HepG2 (cell line): Measurements from ENCODE around the gene DOCK4. TPM values are rescaled to one million over a fixed set of nuclear protein-coding genes. Genes with fewer than 3 reads are reported as not detected.

Source experiments
- ATAC-seq: fragments of 200-7000 bp; cut with Tn5 transposase; 3 replicates; pipeline ENCODE4 v1.9.1; 2020; ENCODE audit warnings: mild to moderate bottlenecking, moderate library complexity
- BruUV-seq: library from RNA; stranded (reverse); fragments of 400-500 nt; replicated peaks from 2 replicates; lab custom pipeline; 2021; lab: Mats Ljungman, UMichigan
- CTCF ChIA-PET: fragments of 300-600 bp; formaldehyde crosslinking; extraction: SDS; loops from one replicate; lab custom pipeline; 2021; ENCODE audit warnings: low total read pairs, inconsistent platforms, low intra/inter-chr PET ratio; lab: Yijun Ruan, JAX
- POLR2A ChIA-PET: fragments of 350-600 bp; sonication (Branson Sonifier 250); formaldehyde crosslinking; loops from one replicate; lab custom pipeline; 2020; ENCODE audit warnings: antibody characterized with exemption, inconsistent platforms; lab: Yijun Ruan, JAX
- DNase-seq: peaks from one replicate; pipeline ENCODE4 v3.0.0-alpha.2; 2015; ENCODE audit warnings: low spot score
- FAIRE-seq: peaks from 3 replicates; lab custom pipeline; 2011; peaks lifted over from hg19 to GRCh38; lab: Jason Lieb, UNC
- H2AFZ ChIP-seq: one replicate; pipeline ENCODE4 v1.6.1; 2011; ENCODE audit warnings: low read length, inconsistent platforms
- H3K27ac ChIP-seq: fragments of 300-600 bp; 3 replicates; pipeline ENCODE4 v1.8.0; 2011; ENCODE audit warnings: mixed run types, mild to moderate bottlenecking, mixed read lengths, low read length, inconsistent platforms; ENCODE audit not compliant: insufficient read depth; ENCODE audit errors: extremely low read length
- H3K27me3 ChIP-seq, 2 experiments: fragments of 200-600 bp in 1 of 2; 2 replicates in 1 of 2; 3 replicates in 1 of 2; pipeline versions ENCODE4 v1.6.0 to v1.8.0; 2011; ENCODE audit warnings: low read length in 2 of 2, mild to moderate bottlenecking in 2 of 2, moderate library complexity in 2 of 2, inconsistent platforms in 1 of 2; ENCODE audit not compliant: insufficient read depth in 2 of 2, control insufficient read depth in 1 of 2
- H3K36me3 ChIP-seq, 2 experiments: fragments of 200-600 bp in 1 of 2; replicated peaks in 1 of 2; 2 replicates in 1 of 2; 3 replicates in 1 of 2; pipeline versions ENCODE4 v1.5.1 to v1.8.0; 2011; ENCODE audit warnings: low read length in 2 of 2, inconsistent platforms in 1 of 2; ENCODE audit not compliant: insufficient read depth in 2 of 2, control insufficient read depth in 1 of 2
- H3K4me1 ChIP-seq: 2 replicates; pipeline ENCODE4 v1.5.1; 2012; ENCODE audit warnings: low read length, inconsistent platforms; ENCODE audit not compliant: insufficient read depth
- H3K4me2 ChIP-seq: 2 replicates; pipeline ENCODE4 v1.6.0; 2011; ENCODE audit warnings: low read depth, low read length, inconsistent platforms
- H3K4me3 ChIP-seq, 3 experiments: fragments of 200-600 bp in 1 of 3; sonication (generic), shearing (Covaris generic) in 1 of 3; replicated peaks in 1 of 3; 2 replicates each; pipeline ENCODE4 v1.5.1; 2011 to 2016; ENCODE audit warnings: low read length in 3 of 3, inconsistent platforms in 2 of 3, low read depth in 2 of 3, mild to moderate bottlenecking in 2 of 3, control low read depth in 1 of 3, mixed read lengths in 1 of 3; ENCODE audit not compliant: insufficient read depth in 1 of 3
- H3K79me2 ChIP-seq: one replicate; pipeline ENCODE4 v1.6.1; 2011; ENCODE audit warnings: low read length, inconsistent platforms; ENCODE audit not compliant: insufficient read depth
- H3K9ac ChIP-seq: 2 replicates; pipeline ENCODE4 v1.6.0; 2011; ENCODE audit warnings: mild to moderate bottlenecking, low read depth, low read length, inconsistent platforms; ENCODE audit not compliant: insufficient read depth
- H3K9me3 ChIP-seq: 2 replicates; pipeline ENCODE4 v1.5.1; 2012; ENCODE audit warnings: mild to moderate bottlenecking, low read length
- H4K20me1 ChIP-seq: 2 replicates; pipeline ENCODE4 v1.6.0; 2011; ENCODE audit warnings: inconsistent platforms, mild to moderate bottlenecking, low read length, moderate library complexity; ENCODE audit not compliant: insufficient read depth
- HOXD1 ChIP-seq: sonication (generic); formaldehyde crosslinking; IDR thresholded peaks from 2 replicates; pipeline ENCODE4 v1.5.0; 2020; ENCODE audit warnings: missing genetic modification reagents
- KLF16 ChIP-seq, 2 experiments: sonication (generic) in 1 of 2; formaldehyde crosslinking in 1 of 2; IDR thresholded peaks; 2 replicates each; pipeline versions ENCODE4 v1.6.1 to v1.8.0; 2016 to 2023; ENCODE audit warnings: missing genetic modification reagents in 2 of 2, missing compliant biosample characterization in 1 of 2
- NRL ChIP-seq: sonication (generic); formaldehyde crosslinking; IDR thresholded peaks from 2 replicates; pipeline ENCODE4 v1.5.0; 2020; ENCODE audit warnings: missing genetic modification reagents, mild to moderate bottlenecking, moderate library complexity, borderline replicate concordance
- SP5 ChIP-seq: IDR thresholded peaks from 2 replicates; pipeline ENCODE4 v1.6.1; 2016; ENCODE audit warnings: low read depth, borderline replicate concordance
- ZC3H4 ChIP-seq: sonication (generic); formaldehyde crosslinking; IDR thresholded peaks from 2 replicates; pipeline ENCODE4 v1.4.0; 2020; ENCODE audit warnings: missing genetic modification reagents, borderline replicate concordance
- ZNF234 ChIP-seq: sonication (generic); formaldehyde crosslinking; conservative IDR thresholded peaks from 2 replicates; pipeline ENCODE4 v1.5.1; 2020; ENCODE audit warnings: mild to moderate bottlenecking, missing genetic modification reagents
- WGBS: methylation state at CpG from one replicate; pipeline ENCODE4 v1.1.6; 2017; ENCODE audit warnings: low lambda C conversion rate; 5-methylcytosine and 5-hydroxymethylcytosine counted together
- in situ Hi-C: cut with HindIII; loops from 2 replicates; pipeline ENCODE4 v1.10.0; 2017; ENCODE audit warnings: low pct_unique_long_range_greater_than_20kb; ENCODE audit not compliant: extremely low pct_ligation_motif_present
- intact Hi-C: fragments of 100-400 bp; cut with micrococcal nuclease; formaldehyde crosslinking; loops from one replicate; pipeline ENCODE4 v1.10.0; 2022; ENCODE audit not compliant: unreplicated experiment
- polyA plus RNA-seq, 8 experiments: library from polyadenylated mRNA; depleted of rRNA in 3 of 8; stranded (reverse) in 7 of 8; unstranded in 1 of 8; fragments of >200 nt; fragmentation: Illumina TruSeq in 4 of 8; extraction: Trizol in 4 of 8; gene quantifications; 2 replicates each; pipeline versions ENCODE4 v1.2.1 to v1.2.3, GENCODE V29; 2011 to 2016; ENCODE audit warnings: low read depth in 4 of 8, missing spikeins in 1 of 8, mixed read lengths in 1 of 8; ENCODE audit not compliant: insufficient read depth in 1 of 8
- total RNA-seq, 5 experiments: library from RNA; depleted of rRNA; stranded (reverse); fragments of >200 nt; fragmentation: Illumina TruSeq; extraction: Trizol; gene quantifications; 2 replicates each; pipeline ENCODE4 v1.2.3, GENCODE V29; 2016; ENCODE audit warnings: low read depth in 1 of 5
- TF ChIP-seq, protein P1 (sequence below): sonication (generic); formaldehyde crosslinking; IDR thresholded peaks from 2 replicates; pipeline ENCODE4 v1.4.0; 2020; ENCODE audit warnings: missing genetic modification reagents, borderline replicate concordance
- TF ChIP-seq, protein P2 (sequence below), 2 experiments: sonication (generic) in 1 of 2; formaldehyde crosslinking in 1 of 2; IDR thresholded peaks; 2 replicates each; pipeline versions ENCODE4 v1.6.1 to v1.9.0; 2014 to 2022; ENCODE audit warnings: antibody characterized with exemption in 1 of 2, borderline replicate concordance in 1 of 2, inconsistent platforms in 1 of 2, low read depth in 1 of 2, missing genetic modification reagents in 1 of 2
- TF ChIP-seq, protein P3 (sequence below): sonication (generic); formaldehyde crosslinking; IDR thresholded peaks from 2 replicates; pipeline ENCODE4 v1.4.0; 2020; ENCODE audit warnings: missing genetic modification reagents
- TF ChIP-seq, protein P4 (sequence below): sonication (generic); formaldehyde crosslinking; IDR thresholded peaks from 2 replicates; pipeline ENCODE4 v1.4.0; 2020; ENCODE audit warnings: missing genetic modification reagents

The DOCK4 gene
- total and polyA plus RNA-seq, 2 of the 13 experiments (the other 11 are each of a cell fraction or from before 2014, with no cell fraction given) = 13.5 to 17.4 TPM

DNA sequence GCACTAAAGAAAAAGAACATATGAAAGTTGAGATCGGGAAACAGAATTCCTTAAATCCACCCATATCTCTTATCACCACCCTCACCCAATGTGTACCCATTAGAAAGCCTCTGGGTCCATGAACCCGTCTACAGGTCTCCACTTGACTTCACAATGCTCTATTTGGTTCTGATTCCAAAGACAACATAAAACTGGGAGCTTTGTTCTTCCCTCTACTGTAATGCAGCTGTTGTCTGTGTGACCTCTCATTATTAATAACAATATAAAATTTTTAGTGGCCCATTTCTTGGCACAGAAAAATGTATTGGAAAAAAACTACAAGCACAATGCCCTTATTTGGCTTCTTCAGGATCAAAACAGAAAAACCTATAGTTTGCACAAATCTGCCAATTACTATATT lies 30.0 kb downstream of the DOCK4 start:
- no peaks in the 10 kb centered on the region for H3K36me3 ChIP-seq
- no peak overlapping the region for H3K4me2 ChIP-seq
- TF ChIP-seq HOXD1 (CRISPR knock-in tag) (no peak), KLF16 (CRISPR knock-in tag; IDR thresholded peaks at IDR 0.05) (no peak), NRL (CRISPR knock-in tag) (no peak), SP5 (CRISPR knock-in tag) (no peak), ZNF234 (CRISPR knock-in tag) (no peak), ZC3H4 (CRISPR knock-in tag) (no peak)
- TF ChIP-seq, protein P1, sequence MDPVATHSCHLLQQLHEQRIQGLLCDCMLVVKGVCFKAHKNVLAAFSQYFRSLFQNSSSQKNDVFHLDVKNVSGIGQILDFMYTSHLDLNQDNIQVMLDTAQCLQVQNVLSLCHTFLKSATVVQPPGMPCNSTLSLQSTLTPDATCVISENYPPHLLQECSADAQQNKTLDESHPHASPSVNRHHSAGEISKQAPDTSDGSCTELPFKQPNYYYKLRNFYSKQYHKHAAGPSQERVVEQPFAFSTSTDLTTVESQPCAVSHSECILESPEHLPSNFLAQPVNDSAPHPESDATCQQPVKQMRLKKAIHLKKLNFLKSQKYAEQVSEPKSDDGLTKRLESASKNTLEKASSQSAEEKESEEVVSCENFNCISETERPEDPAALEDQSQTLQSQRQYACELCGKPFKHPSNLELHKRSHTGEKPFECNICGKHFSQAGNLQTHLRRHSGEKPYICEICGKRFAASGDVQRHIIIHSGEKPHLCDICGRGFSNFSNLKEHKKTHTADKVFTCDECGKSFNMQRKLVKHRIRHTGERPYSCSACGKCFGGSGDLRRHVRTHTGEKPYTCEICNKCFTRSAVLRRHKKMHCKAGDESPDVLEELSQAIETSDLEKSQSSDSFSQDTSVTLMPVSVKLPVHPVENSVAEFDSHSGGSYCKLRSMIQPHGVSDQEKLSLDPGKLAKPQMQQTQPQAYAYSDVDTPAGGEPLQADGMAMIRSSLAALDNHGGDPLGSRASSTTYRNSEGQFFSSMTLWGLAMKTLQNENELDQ (CRISPR knock-in tag) = no peak
- TF ChIP-seq, protein P2, sequence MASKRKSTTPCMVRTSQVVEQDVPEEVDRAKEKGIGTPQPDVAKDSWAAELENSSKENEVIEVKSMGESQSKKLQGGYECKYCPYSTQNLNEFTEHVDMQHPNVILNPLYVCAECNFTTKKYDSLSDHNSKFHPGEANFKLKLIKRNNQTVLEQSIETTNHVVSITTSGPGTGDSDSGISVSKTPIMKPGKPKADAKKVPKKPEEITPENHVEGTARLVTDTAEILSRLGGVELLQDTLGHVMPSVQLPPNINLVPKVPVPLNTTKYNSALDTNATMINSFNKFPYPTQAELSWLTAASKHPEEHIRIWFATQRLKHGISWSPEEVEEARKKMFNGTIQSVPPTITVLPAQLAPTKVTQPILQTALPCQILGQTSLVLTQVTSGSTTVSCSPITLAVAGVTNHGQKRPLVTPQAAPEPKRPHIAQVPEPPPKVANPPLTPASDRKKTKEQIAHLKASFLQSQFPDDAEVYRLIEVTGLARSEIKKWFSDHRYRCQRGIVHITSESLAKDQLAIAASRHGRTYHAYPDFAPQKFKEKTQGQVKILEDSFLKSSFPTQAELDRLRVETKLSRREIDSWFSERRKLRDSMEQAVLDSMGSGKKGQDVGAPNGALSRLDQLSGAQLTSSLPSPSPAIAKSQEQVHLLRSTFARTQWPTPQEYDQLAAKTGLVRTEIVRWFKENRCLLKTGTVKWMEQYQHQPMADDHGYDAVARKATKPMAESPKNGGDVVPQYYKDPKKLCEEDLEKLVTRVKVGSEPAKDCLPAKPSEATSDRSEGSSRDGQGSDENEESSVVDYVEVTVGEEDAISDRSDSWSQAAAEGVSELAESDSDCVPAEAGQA (IDR thresholded peaks at IDR 0.05; ENCODE audit: low read depth) = no peak
- TF ChIP-seq, protein P2 (CRISPR knock-in tag; IDR thresholded peaks at IDR 0.05; ENCODE audit: borderline replicate concordance) = no peak
- TF ChIP-seq, protein P3, sequence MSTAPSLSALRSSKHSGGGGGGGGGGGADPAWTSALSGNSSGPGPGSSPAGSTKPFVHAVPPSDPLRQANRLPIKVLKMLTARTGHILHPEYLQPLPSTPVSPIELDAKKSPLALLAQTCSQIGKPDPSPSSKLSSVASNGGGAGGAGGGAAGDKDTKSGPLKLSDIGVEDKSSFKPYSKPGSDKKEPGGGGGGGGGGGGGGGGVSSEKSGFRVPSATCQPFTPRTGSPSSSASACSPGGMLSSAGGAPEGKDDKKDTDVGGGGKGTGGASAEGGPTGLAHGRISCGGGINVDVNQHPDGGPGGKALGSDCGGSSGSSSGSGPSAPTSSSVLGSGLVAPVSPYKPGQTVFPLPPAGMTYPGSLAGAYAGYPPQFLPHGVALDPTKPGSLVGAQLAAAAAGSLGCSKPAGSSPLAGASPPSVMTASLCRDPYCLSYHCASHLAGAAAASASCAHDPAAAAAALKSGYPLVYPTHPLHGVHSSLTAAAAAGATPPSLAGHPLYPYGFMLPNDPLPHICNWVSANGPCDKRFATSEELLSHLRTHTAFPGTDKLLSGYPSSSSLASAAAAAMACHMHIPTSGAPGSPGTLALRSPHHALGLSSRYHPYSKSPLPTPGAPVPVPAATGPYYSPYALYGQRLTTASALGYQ (CRISPR knock-in tag) = no peak
- TF ChIP-seq, protein P4, sequence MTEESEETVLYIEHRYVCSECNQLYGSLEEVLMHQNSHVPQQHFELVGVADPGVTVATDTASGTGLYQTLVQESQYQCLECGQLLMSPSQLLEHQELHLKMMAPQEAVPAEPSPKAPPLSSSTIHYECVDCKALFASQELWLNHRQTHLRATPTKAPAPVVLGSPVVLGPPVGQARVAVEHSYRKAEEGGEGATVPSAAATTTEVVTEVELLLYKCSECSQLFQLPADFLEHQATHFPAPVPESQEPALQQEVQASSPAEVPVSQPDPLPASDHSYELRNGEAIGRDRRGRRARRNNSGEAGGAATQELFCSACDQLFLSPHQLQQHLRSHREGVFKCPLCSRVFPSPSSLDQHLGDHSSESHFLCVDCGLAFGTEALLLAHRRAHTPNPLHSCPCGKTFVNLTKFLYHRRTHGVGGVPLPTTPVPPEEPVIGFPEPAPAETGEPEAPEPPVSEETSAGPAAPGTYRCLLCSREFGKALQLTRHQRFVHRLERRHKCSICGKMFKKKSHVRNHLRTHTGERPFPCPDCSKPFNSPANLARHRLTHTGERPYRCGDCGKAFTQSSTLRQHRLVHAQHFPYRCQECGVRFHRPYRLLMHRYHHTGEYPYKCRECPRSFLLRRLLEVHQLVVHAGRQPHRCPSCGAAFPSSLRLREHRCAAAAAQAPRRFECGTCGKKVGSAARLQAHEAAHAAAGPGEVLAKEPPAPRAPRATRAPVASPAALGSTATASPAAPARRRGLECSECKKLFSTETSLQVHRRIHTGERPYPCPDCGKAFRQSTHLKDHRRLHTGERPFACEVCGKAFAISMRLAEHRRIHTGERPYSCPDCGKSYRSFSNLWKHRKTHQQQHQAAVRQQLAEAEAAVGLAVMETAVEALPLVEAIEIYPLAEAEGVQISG (CRISPR knock-in tag) = no peak
- ChIA-PET CTCF (no interaction called here), POLR2A (no interaction called here)
- ATAC-seq (no peak), FAIRE-seq (no peak), DNase-seq (no peak)
- H3K9ac ChIP-seq = no peak overlapping the region
- WGBS = 87% methylated on average over 2 of the region's 2 CpGs
- intact Hi-C loops (no loop called here), in situ Hi-C loops (no loop called here)
- H3K4me3 ChIP-seq = no peak overlapping the region
- H3K27ac ChIP-seq = no peak overlapping the region
- no peaks in the 10 kb centered on the region for H3K9me3 ChIP-seq
- H3K27me3 ChIP-seq = no peaks in the 10 kb centered on the region
- BruUV-seq = no TSS peak
- H3K4me1 ChIP-seq = peaks cover 36% of the 10 kb centered on the region
- no peak overlapping the region for H2AFZ ChIP-seq
- peaks cover 47% of the 10 kb centered on the region for H3K79me2 ChIP-seq
- H4K20me1 ChIP-seq = peaks cover 8% of the 10 kb centered on the region
